Dendritic cell treated with granulocyte-macrophage colony-stimulating factor and Interleukin-4, amounts not matched to agents 40 ng/mL and 50 ng/mL, for 4 days (primary cell): ENCODE results near the gene BCL2L12.

ENCODE experiments used
- H3K27ac Mint-ChIP-seq: one replicate; pipeline ENCODE4 v1.8.0; 2022; ENCODE audit warnings: mild to moderate bottlenecking, mixed read lengths
- H3K27me3 Mint-ChIP-seq: one replicate; pipeline ENCODE4 v1.8.0; 2022; ENCODE audit warnings: mild to moderate bottlenecking, mixed read lengths
- H3K36me3 Mint-ChIP-seq: one replicate; pipeline ENCODE4 v1.8.0; 2022; ENCODE audit warnings: low read depth, mixed read lengths
- H3K4me1 Mint-ChIP-seq: one replicate; pipeline ENCODE4 v1.8.0; 2022; ENCODE audit warnings: low read depth, mixed read lengths
- H3K4me3 Mint-ChIP-seq: one replicate; pipeline ENCODE4 v1.8.0; 2022; ENCODE audit warnings: mild to moderate bottlenecking, moderate library complexity, mixed read lengths
- H3K9me3 Mint-ChIP-seq: one replicate; pipeline ENCODE4 v1.8.0; 2022; ENCODE audit warnings: mixed read lengths
- intact Hi-C: fragments of 100-400 bp; cut with micrococcal nuclease; formaldehyde crosslinking; loops from one replicate; pipeline ENCODE4 v1.15.0; 2022

Gene BCL2L12

GRCh38 chr19:49636233-49636932 lies 29.4 kb upstream of the BCL2L12 start:
- no peak overlapping the region for H3K4me3 Mint-ChIP-seq
- peak overlapping the region; percentile 100 for H3K27ac Mint-ChIP-seq
- H3K27me3 Mint-ChIP-seq = peaks cover 4% of the 10 kb centered on the region
- intact Hi-C loops = no loop called here
- H3K36me3 Mint-ChIP-seq = peaks cover 41% of the 10 kb centered on the region
- no peaks in the 10 kb centered on the region for H3K9me3 Mint-ChIP-seq
- peaks cover 48% of the 10 kb centered on the region for H3K4me1 Mint-ChIP-seq

GRCh38 chr19:49637821-49638738 lies 27.7 kb upstream of the BCL2L12 start:
- H3K36me3 Mint-ChIP-seq = peaks cover 48% of the 10 kb centered on the region

GRCh38 chr19:49639401-49640112 lies 26.2 kb upstream of the BCL2L12 start:
- peak overlapping the region; percentile 99 for H3K4me3 Mint-ChIP-seq
- no peaks in the 10 kb centered on the region for H3K9me3 Mint-ChIP-seq
- peaks cover 52% of the 10 kb centered on the region for H3K36me3 Mint-ChIP-seq
- peaks cover 3% of the 10 kb centered on the region for H3K27me3 Mint-ChIP-seq
- H3K27ac Mint-ChIP-seq = peak overlapping the region; percentile 100
- intact Hi-C loops = loop anchor here (1.0 to 5.0 kb wide), 6 partner anchors 25 to 187 kb away; partner anchors contain the start of genes ALDH16A1, BCL2L12, FUZ and IRF3
- H3K4me1 Mint-ChIP-seq = peaks cover 66% of the 10 kb centered on the region

More at GRCh38 chr19:49637821-49638738, 27.7 kb upstream of the BCL2L12 start:
- Mint-ChIP-seq H3K27me3 (peaks cover 3% of the 10 kb centered on the region), H3K27ac (peak overlapping the region; percentile 100), H3K9me3 (no peaks in the 10 kb centered on the region), H3K4me1 (peaks cover 55% of the 10 kb centered on the region), H3K4me3 (peak overlapping the region; percentile 99)
- intact Hi-C loops = no loop called here

GRCh38 chr19:49640113-49640898 lies 25.4 kb upstream of the BCL2L12 start, which contains the start of gene RRAS:
Gene RRAS (minus strand): TSS chr19:49640143. CDS start chr19:49640098, 45 bp downstream.
- Mint-ChIP-seq H3K9me3 (no peaks in the 10 kb centered on the region), H3K27ac (peak within 1 kb of the TSS; percentile 100), H3K4me3 (peak within 1 kb of the TSS; percentile 99), H3K36me3 (peaks cover 53% of the 10 kb centered on the region), H3K27me3 (peaks cover 3% of the 10 kb centered on the region), H3K4me1 (peaks cover 70% of the 10 kb centered on the region)
- intact Hi-C loops = loop anchor here (1.0 to 5.0 kb wide), 6 partner anchors 24 to 188 kb away; partner anchors contain the start of genes ALDH16A1, BCL2L12, FUZ and IRF3

- Mint-ChIP-seq H3K4me3 (peak within 1 kb of the TSS; percentile 99), H3K9me3 (no peaks in the 10 kb centered on the region), H3K27me3 (no peaks in the 10 kb centered on the region), H3K36me3 (peaks cover 53% of the 10 kb centered on the region), H3K4me1 (peaks cover 64% of the 10 kb centered on the region), H3K27ac (peak within 1 kb of the TSS; percentile 100)
- intact Hi-C loops = loop anchor here (1.0 to 5.0 kb wide), 5 partner anchors 23 to 190 kb away; partner anchors contain the start of genes ALDH16A1, BCL2L12, FUZ and IRF3
Measured at GRCh38 chr19:49641688-49642491, 23.8 kb upstream of the BCL2L12 start, which contains the start of gene SCAF1. Gene SCAF1 (plus strand): TSS chr19:49642209. CDS start chr19:49645027, 2,818 bp downstream.

GRCh38 chr19:49642492-49643035 lies 23.2 kb upstream of the BCL2L12 start:
- intact Hi-C loops = loop anchor here (1.0 to 5.0 kb wide), 2 partner anchors 52 to 190 kb away; partner anchors contain the start of genes ALDH16A1 and PIH1D1
- H3K4me3 Mint-ChIP-seq = peak overlapping the region; percentile 99
- peak overlapping the region; percentile 100 for H3K27ac Mint-ChIP-seq
- H3K4me1 Mint-ChIP-seq = peaks cover 61% of the 10 kb centered on the region
- H3K36me3 Mint-ChIP-seq = peaks cover 58% of the 10 kb centered on the region
- H3K9me3 Mint-ChIP-seq = no peaks in the 10 kb centered on the region
- no peaks in the 10 kb centered on the region for H3K27me3 Mint-ChIP-seq

GRCh38 chr19:49643466-49643865 lies 22.3 kb upstream of the BCL2L12 start:
- Mint-ChIP-seq H3K9me3 (no peaks in the 10 kb centered on the region), H3K36me3 (peaks cover 67% of the 10 kb centered on the region), H3K4me3 (no peak overlapping the region), H3K27me3 (no peaks in the 10 kb centered on the region), H3K4me1 (peaks cover 52% of the 10 kb centered on the region), H3K27ac (no peak overlapping the region)
- intact Hi-C loops = loop anchor here (5.0 kb wide), 1 partner anchor 191 kb away; the partner anchor contains the start of genes ALDH16A1 and PIH1D1

GRCh38 chr19:49645592-49645991 lies 20.1 kb upstream of the BCL2L12 start:
- Mint-ChIP-seq H3K4me3 (no peak overlapping the region), H3K9me3 (no peaks in the 10 kb centered on the region), H3K27ac (no peak overlapping the region), H3K27me3 (no peaks in the 10 kb centered on the region), H3K36me3 (peaks cover 77% of the 10 kb centered on the region), H3K4me1 (peaks cover 39% of the 10 kb centered on the region)
- intact Hi-C loops = no loop called here

- intact Hi-C loops = no loop called here
- H3K27me3 Mint-ChIP-seq = no peaks in the 10 kb centered on the region
- peaks cover 35% of the 10 kb centered on the region for H3K4me1 Mint-ChIP-seq
- peaks cover 77% of the 10 kb centered on the region for H3K36me3 Mint-ChIP-seq
- no peak overlapping the region for H3K27ac Mint-ChIP-seq
- H3K4me3 Mint-ChIP-seq = no peak overlapping the region
- H3K9me3 Mint-ChIP-seq = no peaks in the 10 kb centered on the region
Measured at GRCh38 chr19:49645995-49646394, 19.7 kb upstream of the BCL2L12 start.

GRCh38 chr19:49646586-49646985 lies 19.1 kb upstream of the BCL2L12 start:
- H3K4me1 Mint-ChIP-seq = peaks cover 33% of the 10 kb centered on the region
- intact Hi-C loops = no loop called here
- no peaks in the 10 kb centered on the region for H3K27me3 Mint-ChIP-seq
- H3K27ac Mint-ChIP-seq = no peak overlapping the region
- no peaks in the 10 kb centered on the region for H3K9me3 Mint-ChIP-seq
- H3K36me3 Mint-ChIP-seq = peaks cover 81% of the 10 kb centered on the region
- H3K4me3 Mint-ChIP-seq = no peak overlapping the region

GRCh38 chr19:49651029-49651819 lies 14.5 kb upstream of the BCL2L12 start:
- Mint-ChIP-seq H3K27me3 (no peaks in the 10 kb centered on the region), H3K4me1 (peaks cover under 1% of the 10 kb centered on the region), H3K36me3 (peaks cover 96% of the 10 kb centered on the region), H3K4me3 (no peak overlapping the region), H3K9me3 (no peaks in the 10 kb centered on the region), H3K27ac (no peak overlapping the region)
- intact Hi-C loops = no loop called here
